SU-DHL-6 (cell line): ENCODE data around the gene DNAH9.

Source experiments
- EZH2phosphoT487 ChIP-seq: fragments of 200-600 bp; sonication (generic), shearing (Covaris generic); conservative IDR thresholded peaks from 2 replicates; pipeline ENCODE4 v1.6.1; 2018; ENCODE audit warnings: mild to moderate bottlenecking, antibody characterized with exemption, low read length, moderate library complexity, mixed read lengths
- TF ChIP-seq, protein P1 (sequence below): fragments of 200-600 bp; sonication (generic); IDR thresholded peaks from one replicate; pipeline ENCODE4 v1.5.1; 2017; ENCODE audit warnings: antibody characterized with exemption, mild to moderate bottlenecking, low read length, moderate library complexity; ENCODE audit not compliant: insufficient read depth, poor library complexity, severe bottlenecking

DNA sequence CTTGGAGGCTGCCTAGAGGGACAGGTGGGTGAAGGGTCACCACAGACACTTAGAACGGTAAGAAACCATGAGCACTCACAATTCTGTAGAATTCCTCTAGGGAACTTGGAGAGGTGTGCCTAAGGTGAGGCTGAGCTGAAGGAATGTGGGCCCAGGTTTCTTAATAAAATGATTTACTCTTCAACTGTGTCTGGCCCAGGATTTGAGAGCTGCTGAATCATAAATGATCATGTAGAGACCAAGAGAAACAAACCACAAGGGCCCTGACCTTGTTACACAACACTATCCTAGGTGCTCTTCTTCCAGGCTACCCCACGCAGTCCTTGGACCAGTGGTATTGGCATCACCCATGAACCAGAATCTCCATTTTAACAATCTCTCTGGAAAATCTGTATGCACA lies 371.3 kb downstream of the DNAH9 start:
- TF ChIP-seq, protein P1, sequence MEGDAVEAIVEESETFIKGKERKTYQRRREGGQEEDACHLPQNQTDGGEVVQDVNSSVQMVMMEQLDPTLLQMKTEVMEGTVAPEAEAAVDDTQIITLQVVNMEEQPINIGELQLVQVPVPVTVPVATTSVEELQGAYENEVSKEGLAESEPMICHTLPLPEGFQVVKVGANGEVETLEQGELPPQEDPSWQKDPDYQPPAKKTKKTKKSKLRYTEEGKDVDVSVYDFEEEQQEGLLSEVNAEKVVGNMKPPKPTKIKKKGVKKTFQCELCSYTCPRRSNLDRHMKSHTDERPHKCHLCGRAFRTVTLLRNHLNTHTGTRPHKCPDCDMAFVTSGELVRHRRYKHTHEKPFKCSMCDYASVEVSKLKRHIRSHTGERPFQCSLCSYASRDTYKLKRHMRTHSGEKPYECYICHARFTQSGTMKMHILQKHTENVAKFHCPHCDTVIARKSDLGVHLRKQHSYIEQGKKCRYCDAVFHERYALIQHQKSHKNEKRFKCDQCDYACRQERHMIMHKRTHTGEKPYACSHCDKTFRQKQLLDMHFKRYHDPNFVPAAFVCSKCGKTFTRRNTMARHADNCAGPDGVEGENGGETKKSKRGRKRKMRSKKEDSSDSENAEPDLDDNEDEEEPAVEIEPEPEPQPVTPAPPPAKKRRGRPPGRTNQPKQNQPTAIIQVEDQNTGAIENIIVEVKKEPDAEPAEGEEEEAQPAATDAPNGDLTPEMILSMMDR, result no peak
- no peak for TF ChIP-seq EZH2phosphoT487
